Fibroblast of lung (primary cell): ENCODE measurements around the gene ZNF324. TPM values are rescaled to one million over a fixed set of nuclear protein-coding genes. Genes with fewer than 3 reads are reported as not detected.
A peak's percentile ranks its signal among the peaks of the same experiment; 100 is the strongest.
"Not testable (repeated sequence)": the region's sequence is repeated elsewhere in the genome, so short reads cannot be mapped to it uniquely, and the experiment has no call there.

Experiments
- DNase-seq, 2 donors: peaks; one replicate each; pipeline versions ENCODE4 v3.0.0 to v3.0.0-alpha.2; 2010; ENCODE audit warnings: low read depth in 2 of 2
- H2AFZ ChIP-seq: 2 replicates; pipeline ENCODE4 v1.5.1; 2012; ENCODE audit warnings: low read length, control low read depth, inconsistent platforms
- H3K27ac ChIP-seq: 2 replicates; pipeline ENCODE4 v1.5.1; 2011; ENCODE audit warnings: low read length, control low read depth; ENCODE audit not compliant: insufficient read depth
- H3K27me3 ChIP-seq: 2 replicates; pipeline ENCODE4 v1.5.1; 2011; ENCODE audit warnings: mild to moderate bottlenecking, low read length; ENCODE audit not compliant: control insufficient read depth, insufficient read depth
- H3K36me3 ChIP-seq: 2 replicates; pipeline ENCODE4 v1.5.1; 2011; ENCODE audit warnings: low read length; ENCODE audit not compliant: control insufficient read depth, insufficient read depth
- H3K4me1 ChIP-seq: 2 replicates; pipeline ENCODE4 v1.5.1; 2011; ENCODE audit warnings: low read length; ENCODE audit not compliant: control insufficient read depth, insufficient read depth; ENCODE audit errors: extremely low read depth
- H3K4me2 ChIP-seq: 2 replicates; pipeline ENCODE4 v1.5.1; 2011; ENCODE audit warnings: low read length, control low read depth; ENCODE audit not compliant: insufficient read depth; ENCODE audit errors: extremely low read depth
- H3K4me3 ChIP-seq, 4 experiments: fragments of 200-600 bp in 1 of 4; sonication (generic) in 1 of 4; replicated peaks in 1 of 4; 2 replicates each; pipeline ENCODE4 v1.5.1; 2011 to 2016; ENCODE audit warnings: low read length in 4 of 4, low read depth in 3 of 4, mild to moderate bottlenecking in 3 of 4, control low read depth in 2 of 4, inconsistent platforms in 1 of 4, mixed read lengths in 1 of 4; ENCODE audit not compliant: insufficient read depth in 1 of 4; ENCODE audit errors: control extremely low read depth in 1 of 4
- H3K79me2 ChIP-seq: 2 replicates; pipeline ENCODE4 v1.5.1; 2012; ENCODE audit warnings: mild to moderate bottlenecking, low read length, inconsistent platforms; ENCODE audit not compliant: control insufficient read depth, insufficient read depth
- H3K9ac ChIP-seq: 2 replicates; pipeline ENCODE4 v1.5.1; 2011; ENCODE audit warnings: mild to moderate bottlenecking, low read length, control low read depth; ENCODE audit not compliant: insufficient read depth
- H3K9me3 ChIP-seq: 2 replicates; pipeline ENCODE4 v1.5.1; 2012; ENCODE audit warnings: low read depth, low read length; ENCODE audit not compliant: control insufficient read depth, insufficient read depth
- H4K20me1 ChIP-seq: 2 replicates; pipeline ENCODE4 v1.5.1; 2011; ENCODE audit warnings: low read length; ENCODE audit not compliant: control insufficient read depth, insufficient read depth; ENCODE audit errors: extremely low read depth
- EZH2 ChIP-seq: IDR thresholded peaks from 2 replicates; pipeline ENCODE4 v1.5.1; 2012; ENCODE audit warnings: low read length, control low read depth, mild to moderate bottlenecking; ENCODE audit errors: missing control alignments
- polyA plus RNA-seq, 2 donors: library from polyadenylated mRNA; depleted of rRNA in 1 of 2; stranded (reverse) in 1 of 2; unstranded in 1 of 2; fragments of >200 nt; gene quantifications; 2 replicates each; pipeline ENCODE4 v1.2.1, GENCODE V29; 2011 to 2012; ENCODE audit warnings: missing spikeins in 1 of 2
- total RNA-seq: library from RNA; depleted of rRNA; stranded (reverse); fragments of >200 nt; gene quantifications from 2 replicates; pipeline ENCODE4 v1.2.1, GENCODE V29; 2014
- TF ChIP-seq, protein P1 (sequence below), 2 donors: IDR thresholded peaks in 1 of 2; conservative IDR thresholded peaks in 1 of 2; 1 replicate in 1 of 2; 2 replicates in 1 of 2; pipeline ENCODE4 v1.5.1; 2011 to 2012; ENCODE audit warnings: low read length in 2 of 2, control low read depth in 1 of 2, inconsistent platforms in 1 of 2, low read depth in 1 of 2, mild to moderate bottlenecking in 1 of 2

Gene ZNF324
- total and polyA plus RNA-seq, 2 donors (not counting 1 experiment from before 2014, with no cell fraction given), result 4.1 to 14.2 TPM

DNA sequence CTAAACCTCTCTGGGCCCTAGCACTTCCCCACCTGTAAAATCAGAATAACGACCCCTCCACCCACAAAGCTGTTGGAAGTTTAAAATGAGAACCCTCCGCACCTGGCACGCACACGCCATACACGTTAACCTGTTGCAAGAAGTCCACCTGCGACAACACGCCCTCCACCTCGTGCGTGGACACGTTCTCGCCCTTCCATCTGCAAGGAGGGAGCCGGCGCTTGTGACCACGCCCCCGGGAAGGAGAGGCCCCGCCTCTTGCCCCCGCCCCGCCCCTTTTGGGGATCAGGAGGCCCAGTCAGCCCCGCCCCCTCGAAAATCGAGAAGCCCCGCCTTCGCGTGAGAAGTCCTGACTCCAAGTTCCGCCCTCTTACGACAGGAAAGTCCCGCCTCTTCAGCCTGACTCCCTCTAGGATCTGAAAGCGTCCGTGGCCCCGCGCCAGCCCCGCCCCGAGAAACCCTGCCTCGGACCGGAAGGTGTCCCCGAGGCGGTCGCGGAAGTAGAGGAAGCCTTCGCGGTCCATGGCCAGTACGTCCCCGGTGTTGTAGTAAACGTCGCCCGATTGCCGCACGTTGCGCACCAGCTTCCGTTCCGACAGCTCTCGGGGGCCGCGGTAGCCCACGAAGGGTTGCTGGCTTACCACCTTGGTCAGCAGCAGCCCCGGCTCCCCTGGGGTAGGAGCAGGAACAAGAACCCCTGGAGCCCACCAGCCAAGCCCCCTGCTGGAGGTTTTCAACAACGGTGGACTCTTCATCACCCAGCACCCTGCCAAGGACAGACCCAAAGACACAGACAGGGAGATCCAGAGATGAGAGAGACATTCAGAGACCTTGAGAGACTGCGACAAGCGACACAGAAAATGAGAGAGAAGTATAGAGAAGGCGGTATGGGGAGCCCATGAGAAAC lies 32.4 kb downstream of the ZNF324 start:
- Histone ChIP-seq H4K20me1 (no peaks in the 10 kb centered on the region), H3K9ac (peak overlapping the region; percentile 53), H3K9me3 (no peaks in the 10 kb centered on the region), H3K4me1 (peaks cover 5% of the 10 kb centered on the region), H3K27ac (peak overlapping the region; percentile 72), H2AFZ (peak overlapping the region; percentile 96), H3K79me2 (no peaks in the 10 kb centered on the region), H3K4me2 (peak overlapping the region; percentile 100), H3K27me3 (no peaks in the 10 kb centered on the region), H3K4me3 (peak overlapping the region; percentile 69 to 82 (median 77)), H3K36me3 (no peaks in the 10 kb centered on the region)
- TF ChIP-seq, protein P1, sequence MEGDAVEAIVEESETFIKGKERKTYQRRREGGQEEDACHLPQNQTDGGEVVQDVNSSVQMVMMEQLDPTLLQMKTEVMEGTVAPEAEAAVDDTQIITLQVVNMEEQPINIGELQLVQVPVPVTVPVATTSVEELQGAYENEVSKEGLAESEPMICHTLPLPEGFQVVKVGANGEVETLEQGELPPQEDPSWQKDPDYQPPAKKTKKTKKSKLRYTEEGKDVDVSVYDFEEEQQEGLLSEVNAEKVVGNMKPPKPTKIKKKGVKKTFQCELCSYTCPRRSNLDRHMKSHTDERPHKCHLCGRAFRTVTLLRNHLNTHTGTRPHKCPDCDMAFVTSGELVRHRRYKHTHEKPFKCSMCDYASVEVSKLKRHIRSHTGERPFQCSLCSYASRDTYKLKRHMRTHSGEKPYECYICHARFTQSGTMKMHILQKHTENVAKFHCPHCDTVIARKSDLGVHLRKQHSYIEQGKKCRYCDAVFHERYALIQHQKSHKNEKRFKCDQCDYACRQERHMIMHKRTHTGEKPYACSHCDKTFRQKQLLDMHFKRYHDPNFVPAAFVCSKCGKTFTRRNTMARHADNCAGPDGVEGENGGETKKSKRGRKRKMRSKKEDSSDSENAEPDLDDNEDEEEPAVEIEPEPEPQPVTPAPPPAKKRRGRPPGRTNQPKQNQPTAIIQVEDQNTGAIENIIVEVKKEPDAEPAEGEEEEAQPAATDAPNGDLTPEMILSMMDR (conservative IDR thresholded peaks at IDR 0.05 in 1 of 2, IDR thresholded peaks at IDR 0.05 in 1 of 2; ENCODE audit: low read depth in 1 of 2, low read length in 2 of 2), result peak; percentile 43 to 47
- no peak for TF ChIP-seq EZH2
- DNase-seq, result peak; percentile 97 to 99

DNA sequence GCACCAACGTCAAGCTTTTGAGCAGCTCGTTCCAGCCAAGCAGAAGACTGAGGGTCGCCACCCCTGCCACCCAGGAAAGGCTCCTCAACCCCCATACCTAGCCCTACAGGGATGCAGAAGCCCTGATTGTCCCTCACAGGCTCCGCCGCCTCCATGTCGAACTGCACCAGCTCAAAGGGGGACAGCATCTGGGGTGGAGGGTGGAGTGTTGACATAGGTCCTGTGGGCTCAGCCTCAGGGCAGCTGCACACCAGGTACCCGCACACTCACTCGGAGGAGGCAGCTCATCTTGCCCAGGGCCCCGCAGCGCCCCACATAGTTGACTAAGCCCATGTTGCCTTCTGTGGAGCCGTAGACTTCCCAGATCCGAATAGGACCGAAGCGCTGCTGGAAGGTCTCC lies 33.4 kb downstream of the ZNF324 start:
- Histone ChIP-seq H3K4me2 (peak overlapping the region; percentile 100), H2AFZ (no peak overlapping the region), H3K36me3 (no peaks in the 10 kb centered on the region), H3K9ac (no peak overlapping the region), H3K79me2 (no peaks in the 10 kb centered on the region), H4K20me1 (no peaks in the 10 kb centered on the region), H3K4me1 (peaks cover 5% of the 10 kb centered on the region), H3K4me3 (peak overlapping the region in 2 of 4 experiments; percentile 69 to 82), H3K9me3 (no peaks in the 10 kb centered on the region), H3K27me3 (no peaks in the 10 kb centered on the region), H3K27ac (no peak overlapping the region)
- TF ChIP-seq EZH2, result no peak
- TF ChIP-seq, protein P1 (conservative IDR thresholded peaks at IDR 0.05 in 1 of 2, IDR thresholded peaks at IDR 0.05 in 1 of 2; ENCODE audit: low read depth in 1 of 2, low read length in 2 of 2), result no peak
- DNase-seq, result no peak

DNA sequence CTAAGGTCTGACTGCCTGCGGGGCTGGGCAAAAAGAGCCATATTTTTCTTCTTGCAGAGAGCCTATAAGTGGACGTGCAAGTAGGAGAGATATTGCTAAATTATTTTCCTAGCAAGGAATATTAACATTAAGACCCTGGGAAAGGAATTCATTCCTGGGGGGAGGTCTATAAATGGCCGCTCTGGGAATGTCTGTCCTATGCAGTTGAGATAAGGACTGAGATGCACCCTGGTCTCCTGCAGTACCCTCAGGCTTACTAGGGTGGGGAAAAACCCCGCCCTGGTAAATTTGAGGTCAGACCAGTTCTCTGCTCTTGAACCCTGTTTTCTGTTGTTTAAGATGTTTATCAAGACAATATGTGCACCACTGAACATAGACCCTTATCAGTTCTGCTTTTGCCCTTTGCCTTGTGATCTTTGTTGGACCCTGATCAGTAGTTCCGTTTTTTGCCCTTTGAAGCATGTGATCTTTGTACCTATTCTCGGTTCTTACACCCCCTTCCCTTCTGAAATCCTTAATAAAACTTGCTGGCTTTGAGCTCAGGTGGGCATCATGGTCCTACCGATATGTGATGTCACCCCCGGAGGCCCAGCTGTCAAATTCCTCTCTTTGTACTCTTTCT lies 40.8 kb downstream of the ZNF324 start:
- not testable (repeated sequence) for H3K4me3 ChIP-seq, H3K79me2 ChIP-seq, DNase-seq

More for the DNA sequence above, 40.8 kb downstream of the ZNF324 start:
- not testable (repeated sequence) for H3K27me3 ChIP-seq, H4K20me1 ChIP-seq, H3K9me3 ChIP-seq, H3K36me3 ChIP-seq, H3K27ac ChIP-seq, H3K4me2 ChIP-seq, H3K4me1 ChIP-seq, H2AFZ ChIP-seq, H3K9ac ChIP-seq
